Measurements from ENCODE around the gene SORCS2.

- TF ChIP-seq CTCF (IDR thresholded peaks at IDR 0.05), result no peak
- no peak for TF ChIP-seq POLR2A (IDR thresholded peaks at IDR 0.05)
These were observed 337.7 kb downstream of the SORCS2 start for GRCh38 chr4:7530082-7530481.

Data from esophagus squamous epithelium (tissue), 4 donors.